ENCODE data around the gene LIF. TPM values are rescaled to one million over a fixed set of nuclear protein-coding genes. Genes with fewer than 3 reads are reported as not detected.

LIF gene
- total and polyA plus RNA-seq, 2 experiments from 2014 or later, result 8.2 to 13.4 TPM

DNA sequence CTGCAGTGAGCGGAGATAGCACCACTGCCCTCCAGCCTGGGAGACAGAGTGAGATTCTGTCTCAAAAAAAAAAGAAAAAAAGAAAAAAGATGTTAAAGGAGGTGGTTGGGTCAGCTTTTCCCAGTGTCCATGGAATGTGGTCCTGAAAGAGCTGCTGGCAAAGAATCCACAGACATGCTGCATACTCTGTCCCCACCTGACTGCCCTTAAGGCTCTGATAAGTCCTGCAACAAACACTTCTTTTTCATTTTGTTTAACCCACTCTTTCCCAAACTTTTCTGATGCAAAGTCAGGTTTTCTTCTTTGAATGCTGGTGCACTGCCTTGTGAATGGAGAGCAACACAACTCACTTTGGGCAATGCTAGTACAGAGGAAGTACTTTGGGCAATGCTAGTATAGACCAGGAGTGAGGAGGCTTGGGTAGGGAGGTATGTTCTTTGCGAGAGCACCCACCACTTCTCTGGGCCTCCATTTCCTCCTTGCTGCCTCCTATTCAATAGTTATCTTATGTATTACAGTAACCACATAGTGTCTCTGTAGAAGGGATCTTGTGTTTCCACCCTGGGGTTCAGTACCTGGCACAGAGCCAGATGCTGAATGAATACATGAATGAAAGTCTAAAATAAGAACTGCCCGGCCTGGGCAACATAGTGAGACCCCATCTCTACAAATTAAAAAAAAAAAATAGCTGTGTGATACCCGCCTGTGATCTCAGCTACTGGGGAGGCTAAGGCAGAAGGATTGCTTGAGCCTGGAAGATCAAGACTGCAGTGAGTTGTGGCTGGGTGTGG lies 18.9 kb downstream of the LIF start:
- H3K4me2 ChIP-seq, result no peak overlapping the region
- no peak overlapping the region for H3K4me3 ChIP-seq
- no peaks in the 10 kb centered on the region for H3K9me2 ChIP-seq (replicated peaks; ENCODE audit: insufficient read depth)
- no peaks in the 10 kb centered on the region for H3K79me2 ChIP-seq
- H3K4me1 ChIP-seq (ENCODE audit: insufficient read depth), result no peaks in the 10 kb centered on the region
- H2AFZ ChIP-seq, result no peak overlapping the region
- no peak for DNase-seq (ENCODE audit: low spot score)
- 98% methylated on average over 4 of the region's 4 CpGs for WGBS (ENCODE audit: low lambda C conversion rate, missing lambda C conversion rate)
- TF ChIP-seq EZH2phosphoT487 (IDR thresholded peaks at IDR 0.05; ENCODE audit: low read depth, severe bottlenecking, unreplicated experiment), result no peak
- TF ChIP-seq EZH2 (IDR thresholded peaks at IDR 0.05; ENCODE audit: borderline replicate concordance), result no peak
- TF ChIP-seq, protein P1, sequence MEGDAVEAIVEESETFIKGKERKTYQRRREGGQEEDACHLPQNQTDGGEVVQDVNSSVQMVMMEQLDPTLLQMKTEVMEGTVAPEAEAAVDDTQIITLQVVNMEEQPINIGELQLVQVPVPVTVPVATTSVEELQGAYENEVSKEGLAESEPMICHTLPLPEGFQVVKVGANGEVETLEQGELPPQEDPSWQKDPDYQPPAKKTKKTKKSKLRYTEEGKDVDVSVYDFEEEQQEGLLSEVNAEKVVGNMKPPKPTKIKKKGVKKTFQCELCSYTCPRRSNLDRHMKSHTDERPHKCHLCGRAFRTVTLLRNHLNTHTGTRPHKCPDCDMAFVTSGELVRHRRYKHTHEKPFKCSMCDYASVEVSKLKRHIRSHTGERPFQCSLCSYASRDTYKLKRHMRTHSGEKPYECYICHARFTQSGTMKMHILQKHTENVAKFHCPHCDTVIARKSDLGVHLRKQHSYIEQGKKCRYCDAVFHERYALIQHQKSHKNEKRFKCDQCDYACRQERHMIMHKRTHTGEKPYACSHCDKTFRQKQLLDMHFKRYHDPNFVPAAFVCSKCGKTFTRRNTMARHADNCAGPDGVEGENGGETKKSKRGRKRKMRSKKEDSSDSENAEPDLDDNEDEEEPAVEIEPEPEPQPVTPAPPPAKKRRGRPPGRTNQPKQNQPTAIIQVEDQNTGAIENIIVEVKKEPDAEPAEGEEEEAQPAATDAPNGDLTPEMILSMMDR (IDR thresholded peaks at IDR 0.05; ENCODE audit: poor library complexity), result no peak
- H3K9me3 ChIP-seq (ENCODE audit: low read depth), result no peaks in the 10 kb centered on the region
- no peak overlapping the region for H3K27ac ChIP-seq
- H4K20me1 ChIP-seq (ENCODE audit: insufficient read depth, poor library complexity, severe bottlenecking), result no peaks in the 10 kb centered on the region
- no peaks in the 10 kb centered on the region for H3K27me3 ChIP-seq
- no peaks in the 10 kb centered on the region for H3K36me3 ChIP-seq (replicated peaks; ENCODE audit: insufficient read depth, low read depth)

DNA sequence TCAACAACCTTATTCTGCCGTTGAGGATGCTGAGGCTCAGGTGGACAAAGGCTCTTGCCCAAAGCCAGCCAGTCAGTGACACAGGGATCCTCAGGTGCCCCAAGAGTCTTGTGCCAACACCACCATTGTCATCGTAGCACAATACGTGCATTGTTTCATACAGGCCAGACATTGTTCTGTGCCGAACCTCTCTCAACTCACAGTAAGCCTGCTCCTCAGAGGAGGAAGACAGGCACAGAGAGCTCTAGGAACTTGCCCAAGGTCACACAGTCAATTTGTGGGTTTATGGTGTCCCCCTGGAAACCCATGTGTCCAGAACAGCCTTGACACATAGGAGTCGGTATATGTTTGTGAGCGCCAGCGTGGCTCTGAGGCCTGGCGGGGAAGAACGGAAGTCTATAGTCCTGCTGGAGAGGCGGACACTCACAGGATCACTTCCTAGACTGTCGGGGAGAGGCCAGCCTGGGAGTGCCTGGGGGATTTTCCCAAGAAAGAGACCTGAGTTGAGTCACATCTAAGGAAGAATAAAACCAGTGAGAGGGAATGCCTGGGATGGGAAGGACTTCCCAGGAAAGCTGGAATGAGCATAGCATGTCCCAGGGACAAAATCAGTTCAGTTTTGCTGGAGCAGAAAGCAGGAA lies 20.2 kb downstream of the LIF start:
- Histone ChIP-seq H2AFZ (no peak overlapping the region), H3K4me1 (ENCODE audit: insufficient read depth) (no peaks in the 10 kb centered on the region), H3K27me3 (no peaks in the 10 kb centered on the region), H3K4me3 (no peak overlapping the region), H3K27ac (no peak overlapping the region), H3K36me3 (replicated peaks; ENCODE audit: insufficient read depth, low read depth) (no peaks in the 10 kb centered on the region), H3K4me2 (no peak overlapping the region), H3K9me3 (ENCODE audit: low read depth) (no peaks in the 10 kb centered on the region), H3K79me2 (no peaks in the 10 kb centered on the region), H4K20me1 (ENCODE audit: insufficient read depth, poor library complexity, severe bottlenecking) (no peaks in the 10 kb centered on the region), H3K9me2 (replicated peaks; ENCODE audit: insufficient read depth) (no peaks in the 10 kb centered on the region)
- DNase-seq (ENCODE audit: low spot score), result no peak
- WGBS (ENCODE audit: low lambda C conversion rate, missing lambda C conversion rate), result 90% methylated on average over 11 of the region's 11 CpGs
- TF ChIP-seq EZH2 (IDR thresholded peaks at IDR 0.05; ENCODE audit: borderline replicate concordance), result no peak
- no peak for TF ChIP-seq EZH2phosphoT487 (IDR thresholded peaks at IDR 0.05; ENCODE audit: low read depth, severe bottlenecking, unreplicated experiment)
- TF ChIP-seq, protein P1 (IDR thresholded peaks at IDR 0.05; ENCODE audit: poor library complexity), result no peak

DNA sequence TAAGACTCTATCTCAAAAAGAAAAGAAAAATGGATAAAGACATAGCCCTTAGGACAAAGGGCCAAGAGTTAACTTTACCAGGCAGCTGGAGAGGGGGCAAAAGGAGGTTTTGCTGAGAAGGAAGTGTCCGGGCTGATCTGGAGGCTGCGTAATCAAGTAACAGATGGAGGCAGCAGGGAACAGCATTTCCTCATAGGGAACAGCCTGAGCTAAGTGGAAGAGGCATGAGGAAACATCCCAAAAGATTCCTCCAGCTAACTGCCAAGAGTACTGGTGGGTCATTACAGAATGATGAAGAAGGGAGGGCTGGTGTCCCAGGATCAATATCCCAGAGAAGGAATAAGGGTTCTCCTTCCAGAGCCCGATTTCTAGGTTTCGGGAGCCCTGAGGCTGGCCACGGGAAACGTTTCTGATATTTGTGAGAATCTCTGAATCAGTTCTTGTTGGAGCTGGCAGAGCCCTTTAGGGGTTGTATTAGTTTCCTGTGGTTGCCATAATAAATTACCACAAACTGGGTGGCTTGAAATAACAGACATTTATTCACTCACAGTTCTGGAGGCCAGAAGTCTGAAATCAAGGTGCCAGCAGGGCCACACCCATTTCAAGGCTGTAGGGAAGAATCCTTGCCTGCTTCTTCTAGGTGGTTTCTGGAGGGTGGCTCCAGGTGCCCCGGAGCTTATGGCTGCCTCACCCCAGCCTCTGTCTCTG lies 21.2 kb downstream of the LIF start:
- Histone ChIP-seq H3K4me1 (ENCODE audit: insufficient read depth) (no peaks in the 10 kb centered on the region), H2AFZ (no peak overlapping the region), H4K20me1 (ENCODE audit: insufficient read depth, poor library complexity, severe bottlenecking) (no peaks in the 10 kb centered on the region), H3K27ac (no peak overlapping the region), H3K4me3 (no peak overlapping the region), H3K36me3 (replicated peaks; ENCODE audit: insufficient read depth, low read depth) (no peaks in the 10 kb centered on the region), H3K4me2 (no peak overlapping the region), H3K9me2 (replicated peaks; ENCODE audit: insufficient read depth) (no peaks in the 10 kb centered on the region), H3K27me3 (no peaks in the 10 kb centered on the region), H3K9me3 (ENCODE audit: low read depth) (no peaks in the 10 kb centered on the region), H3K79me2 (no peaks in the 10 kb centered on the region)
- TF ChIP-seq, protein P1 (IDR thresholded peaks at IDR 0.05; ENCODE audit: poor library complexity), result no peak
- TF ChIP-seq EZH2phosphoT487 (IDR thresholded peaks at IDR 0.05; ENCODE audit: low read depth, severe bottlenecking, unreplicated experiment) (no peak), EZH2 (IDR thresholded peaks at IDR 0.05; ENCODE audit: borderline replicate concordance) (no peak)
- 94% methylated on average over 7 of the region's 7 CpGs for WGBS (ENCODE audit: low lambda C conversion rate, missing lambda C conversion rate)
- no peak for DNase-seq (ENCODE audit: low spot score)
